ENCODE data around the gene HDGFL2. TPM values are rescaled to one million over a fixed set of nuclear protein-coding genes. Genes with fewer than 3 reads are reported as not detected.

Gene HDGFL2
- total RNA-seq, 1 experiment from 2014 or later = 108 TPM

DNA sequence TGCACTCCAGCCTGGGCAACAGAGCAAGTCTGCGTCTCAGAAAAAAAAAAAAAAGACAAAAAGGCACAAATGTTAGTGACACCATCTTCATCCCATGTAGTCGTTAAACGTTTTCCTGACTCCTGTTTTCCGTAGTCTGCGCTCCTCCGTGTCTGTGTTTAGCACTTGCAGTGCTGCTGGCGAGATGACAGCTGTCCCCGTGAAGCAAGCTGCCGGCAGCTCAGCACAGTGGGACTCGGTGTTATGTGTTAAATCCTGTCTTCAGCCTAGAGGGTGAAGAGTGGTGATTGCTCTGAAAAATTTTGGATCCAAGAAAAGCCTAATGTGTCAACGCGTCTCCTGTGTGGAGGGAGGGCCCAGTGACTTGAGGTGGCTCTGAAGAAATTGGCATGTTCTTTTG lies 32.9 kb upstream of the HDGFL2 start:
- H3K27me3 ChIP-seq (ENCODE audit: insufficient read depth, low read length) = no peaks in the 10 kb centered on the region

More for the DNA sequence above, 32.9 kb upstream of the HDGFL2 start:
- Histone ChIP-seq H4K5ac (ENCODE audit: insufficient read length, low read depth, low read length) (no peak overlapping the region), H3K4me1 (ENCODE audit: insufficient read depth, low read length) (no peaks in the 10 kb centered on the region), H3K18ac (ENCODE audit: insufficient read length, low read depth, low read length) (no peak overlapping the region), H4K20me1 (ENCODE audit: control insufficient read depth, insufficient read depth, insufficient read length) (peaks cover 2% of the 10 kb centered on the region), H2AK5ac (ENCODE audit: insufficient read length, low read length) (no peak overlapping the region), H3K23me2 (ENCODE audit: insufficient read length, low read depth, low read length, poor library complexity, severe bottlenecking) (no peaks in the 10 kb centered on the region), H3K9ac (ENCODE audit: extremely low read depth, insufficient read length, low read length) (no peak overlapping the region), H3K14ac (ENCODE audit: insufficient read depth, low read length) (no peak overlapping the region; the same call in 1 of the 2 replicates), H2AFZ (ENCODE audit: low read length) (no peak overlapping the region), H3K4ac (ENCODE audit: low read depth, low read length) (no peak overlapping the region), H3T11ph (ENCODE audit: low read length) (no peak overlapping the region), H2BK20ac (ENCODE audit: low read depth, low read length, poor library complexity, severe bottlenecking) (no peak overlapping the region), H2BK15ac (ENCODE audit: low read depth, low read length) (no peak overlapping the region), H3K79me1 (ENCODE audit: insufficient read depth, low read depth, low read length, poor library complexity, severe bottlenecking) (peaks cover 7% of the 10 kb centered on the region), H3K56ac (ENCODE audit: insufficient read length, low read depth, low read length) (no peak overlapping the region), H3K27ac (ENCODE audit: insufficient read length, low read depth, low read length) (no peak overlapping the region), H3K4me2 (ENCODE audit: insufficient read depth, insufficient read length, low read length) (no peak overlapping the region), H2BK120ac (ENCODE audit: low read depth, low read length, poor library complexity, severe bottlenecking) (no peak overlapping the region), H2BK12ac (ENCODE audit: insufficient read length, low read depth, low read length) (no peak overlapping the region), H3K23ac (ENCODE audit: insufficient read length, low read depth, low read length) (no peak overlapping the region), H3K79me2 (ENCODE audit: insufficient read depth, low read length) (peaks cover 3% of the 10 kb centered on the region; the same call in 1 of the 2 replicates), H4K91ac (ENCODE audit: insufficient read length, low read depth, low read length) (no peak overlapping the region), H4K8ac (replicated peaks; ENCODE audit: insufficient read length, low read depth, low read length) (no peak overlapping the region), H3K9me3 (ENCODE audit: control insufficient read depth, low read depth, low read length) (no peaks in the 10 kb centered on the region), H2BK5ac (ENCODE audit: insufficient read length, low read length) (no peak overlapping the region)
- no peak overlapping the region for H3K4me3 Mint-ChIP-seq
- TF ChIP-seq, protein P1, sequence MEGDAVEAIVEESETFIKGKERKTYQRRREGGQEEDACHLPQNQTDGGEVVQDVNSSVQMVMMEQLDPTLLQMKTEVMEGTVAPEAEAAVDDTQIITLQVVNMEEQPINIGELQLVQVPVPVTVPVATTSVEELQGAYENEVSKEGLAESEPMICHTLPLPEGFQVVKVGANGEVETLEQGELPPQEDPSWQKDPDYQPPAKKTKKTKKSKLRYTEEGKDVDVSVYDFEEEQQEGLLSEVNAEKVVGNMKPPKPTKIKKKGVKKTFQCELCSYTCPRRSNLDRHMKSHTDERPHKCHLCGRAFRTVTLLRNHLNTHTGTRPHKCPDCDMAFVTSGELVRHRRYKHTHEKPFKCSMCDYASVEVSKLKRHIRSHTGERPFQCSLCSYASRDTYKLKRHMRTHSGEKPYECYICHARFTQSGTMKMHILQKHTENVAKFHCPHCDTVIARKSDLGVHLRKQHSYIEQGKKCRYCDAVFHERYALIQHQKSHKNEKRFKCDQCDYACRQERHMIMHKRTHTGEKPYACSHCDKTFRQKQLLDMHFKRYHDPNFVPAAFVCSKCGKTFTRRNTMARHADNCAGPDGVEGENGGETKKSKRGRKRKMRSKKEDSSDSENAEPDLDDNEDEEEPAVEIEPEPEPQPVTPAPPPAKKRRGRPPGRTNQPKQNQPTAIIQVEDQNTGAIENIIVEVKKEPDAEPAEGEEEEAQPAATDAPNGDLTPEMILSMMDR (conservative IDR thresholded peaks at IDR 0.05) = no peak
- no peaks in the 10 kb centered on the region for H3K27me3 Mint-ChIP-seq (ENCODE audit: low read depth)
- H3K36me3 Mint-ChIP-seq (ENCODE audit: insufficient read depth in 1 of 3, low read depth in 3 of 3) = peaks cover 47 to 85% (median 73%) of the 10 kb centered on the region in 3 experiments
- peak overlapping the region in 1 of 3 experiments; percentile 63; a peak in 1 of 7 replicates for H3K27ac Mint-ChIP-seq
- no CpG with 5 or more reads among the region's 12 CpGs for WGBS (ENCODE audit: extremely low coverage, insufficient read length, low lambda C conversion rate)
- H3K4me1 Mint-ChIP-seq = peaks cover 4 to 5% of the 10 kb centered on the region in 2 experiments; a peak in 2 of 4 replicates
- H3K9me3 Mint-ChIP-seq = no peaks in the 10 kb centered on the region
- DNase-seq = no peak

Measured in H9 (cell line).